ENCODE results near the gene COL7A1.

The COL7A1 gene

DNA sequence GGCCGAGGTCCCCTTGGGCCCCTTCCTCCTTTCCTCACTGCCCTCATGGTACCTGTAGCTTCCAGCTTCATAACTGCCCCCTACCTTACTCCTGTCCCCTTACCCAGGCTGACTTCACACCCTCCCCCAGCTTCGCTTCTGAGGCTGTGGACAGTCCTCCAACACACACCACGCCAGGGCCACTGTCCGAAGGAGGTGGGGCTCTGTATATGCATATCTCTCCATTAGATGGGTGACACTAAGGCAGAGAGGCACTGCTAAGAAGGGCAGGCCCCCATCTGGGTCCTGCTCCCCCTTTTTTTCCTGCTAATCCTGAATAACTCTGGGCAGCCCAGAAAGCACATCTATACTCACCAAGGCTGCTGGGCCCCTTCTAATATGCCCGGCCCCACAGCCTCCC is 1.0 kb upstream of the COL7A1 start:
- no peak overlapping the region for H3K4me3 ChIP-seq (ENCODE audit: insufficient read length, low read depth)
- H3K9me3 ChIP-seq (ENCODE audit: insufficient read depth, low read length): no peaks in the 10 kb centered on the region
- H3K9ac ChIP-seq (ENCODE audit: insufficient read length, low read depth): peak overlapping the region; percentile 58
- peaks cover 76% of the 10 kb centered on the region for H3K36me3 ChIP-seq (ENCODE audit: insufficient read depth, insufficient read length, low read length)
- no peak for DNase-seq (ENCODE audit: low read depth, low spot score)
- TF ChIP-seq SUZ12 (IDR thresholded peaks at IDR 0.05; ENCODE audit: extremely low read depth, insufficient read depth, insufficient read length) (no peak), YY1 (IDR thresholded peaks at IDR 0.05; ENCODE audit: insufficient read depth, insufficient read length) (no peak), ZNF274 (IDR thresholded peaks at IDR 0.05; ENCODE audit: low read depth, low read length) (no peak)
- peaks cover 52% of the 10 kb centered on the region for H3K4me1 ChIP-seq (ENCODE audit: insufficient read depth, insufficient read length)
- no peaks in the 10 kb centered on the region for H3K27me3 ChIP-seq (ENCODE audit: insufficient read depth, insufficient read length)

DNA sequence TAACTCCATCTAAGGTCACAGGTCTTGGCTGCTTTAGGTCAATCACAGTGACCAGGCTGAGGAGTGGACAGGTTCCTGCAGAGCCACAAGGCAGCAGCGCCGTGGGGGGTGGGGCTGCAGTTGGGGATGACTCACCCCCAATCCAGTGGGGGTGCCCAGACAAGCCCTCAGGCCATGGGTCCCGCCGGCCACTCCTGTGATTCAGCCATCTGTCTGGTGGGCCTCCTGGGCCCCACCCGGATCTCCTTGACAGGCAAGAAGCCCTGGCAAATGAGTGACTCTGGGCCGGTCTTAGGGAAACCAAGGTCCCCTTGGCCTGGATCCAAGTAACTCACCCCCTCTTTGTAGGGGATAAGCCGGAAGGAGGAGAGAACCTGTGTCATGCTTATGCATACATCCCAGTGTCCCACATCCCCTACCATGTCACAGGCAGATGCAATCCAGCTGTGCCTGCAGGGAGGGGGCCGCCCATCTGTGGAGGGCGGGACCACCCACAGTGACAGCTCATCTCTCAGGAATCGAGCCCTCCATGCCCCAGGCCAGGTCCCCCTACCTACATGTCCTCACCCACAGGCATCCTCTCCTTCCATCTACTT is 495 bp upstream of the COL7A1 start:
- no peak for TF ChIP-seq ZNF274 (IDR thresholded peaks at IDR 0.05; ENCODE audit: low read depth, low read length)
- TF ChIP-seq SUZ12 (IDR thresholded peaks at IDR 0.05; ENCODE audit: extremely low read depth, insufficient read depth, insufficient read length): no peak
- no peak for TF ChIP-seq YY1 (IDR thresholded peaks at IDR 0.05; ENCODE audit: insufficient read depth, insufficient read length)
- Histone ChIP-seq H3K9me3 (ENCODE audit: insufficient read depth, low read length) (no peaks in the 10 kb centered on the region), H3K27me3 (ENCODE audit: insufficient read depth, insufficient read length) (no peaks in the 10 kb centered on the region), H3K4me3 (ENCODE audit: insufficient read length, low read depth) (no peak overlapping the region), H3K36me3 (ENCODE audit: insufficient read depth, insufficient read length, low read length) (peaks cover 76% of the 10 kb centered on the region), H3K4me1 (ENCODE audit: insufficient read depth, insufficient read length) (peaks cover 52% of the 10 kb centered on the region), H3K9ac (ENCODE audit: insufficient read length, low read depth) (no peak overlapping the region)
- DNase-seq (ENCODE audit: low read depth, low spot score): peak; percentile 54

DNA sequence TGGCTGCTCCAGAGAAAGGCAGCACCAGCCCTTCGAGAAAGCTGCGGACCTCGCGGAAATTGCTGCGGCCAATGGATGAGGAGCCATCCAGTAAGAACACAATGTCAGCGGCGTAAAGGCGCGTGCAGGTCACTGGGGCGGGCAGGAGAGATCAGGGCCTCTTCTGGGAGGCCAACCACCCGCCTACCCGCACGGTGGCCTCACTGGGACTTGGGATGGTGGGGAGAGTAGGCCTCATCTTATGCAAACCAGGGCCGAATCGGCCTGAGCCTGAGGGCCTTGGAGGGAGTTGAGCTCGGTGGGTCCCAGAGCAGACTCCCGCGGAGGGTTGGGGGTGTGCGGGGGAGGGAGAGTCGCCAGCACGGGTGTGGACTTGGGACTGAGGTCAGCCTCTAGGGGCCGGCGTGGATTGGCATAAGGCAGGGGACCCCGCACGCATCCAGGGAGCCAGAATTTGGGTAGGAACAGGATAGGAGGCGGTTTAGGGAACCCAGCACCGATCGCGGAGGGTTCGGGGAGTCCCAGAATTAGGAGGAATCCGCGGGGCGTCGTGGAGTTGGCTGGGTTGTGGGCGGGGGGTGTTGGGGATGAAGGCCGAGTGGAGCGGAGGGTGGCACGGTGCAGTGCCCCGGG is 596 bp downstream of the COL7A1 start:
- Histone ChIP-seq H3K9ac (ENCODE audit: insufficient read length, low read depth) (peak overlapping the region; percentile 59), H3K4me1 (ENCODE audit: insufficient read depth, insufficient read length) (peaks cover 55% of the 10 kb centered on the region), H3K27me3 (ENCODE audit: insufficient read depth, insufficient read length) (no peaks in the 10 kb centered on the region), H3K4me3 (ENCODE audit: insufficient read length, low read depth) (no peak overlapping the region), H3K9me3 (ENCODE audit: insufficient read depth, low read length) (no peaks in the 10 kb centered on the region), H3K36me3 (ENCODE audit: insufficient read depth, insufficient read length, low read length) (peaks cover 76% of the 10 kb centered on the region)
- no peak for DNase-seq (ENCODE audit: low read depth, low spot score)
- TF ChIP-seq ZNF274 (IDR thresholded peaks at IDR 0.05; ENCODE audit: low read depth, low read length): no peak
- TF ChIP-seq SUZ12 (IDR thresholded peaks at IDR 0.05; ENCODE audit: extremely low read depth, insufficient read depth, insufficient read length): no peak
- TF ChIP-seq YY1 (IDR thresholded peaks at IDR 0.05; ENCODE audit: insufficient read depth, insufficient read length): no peak

DNA sequence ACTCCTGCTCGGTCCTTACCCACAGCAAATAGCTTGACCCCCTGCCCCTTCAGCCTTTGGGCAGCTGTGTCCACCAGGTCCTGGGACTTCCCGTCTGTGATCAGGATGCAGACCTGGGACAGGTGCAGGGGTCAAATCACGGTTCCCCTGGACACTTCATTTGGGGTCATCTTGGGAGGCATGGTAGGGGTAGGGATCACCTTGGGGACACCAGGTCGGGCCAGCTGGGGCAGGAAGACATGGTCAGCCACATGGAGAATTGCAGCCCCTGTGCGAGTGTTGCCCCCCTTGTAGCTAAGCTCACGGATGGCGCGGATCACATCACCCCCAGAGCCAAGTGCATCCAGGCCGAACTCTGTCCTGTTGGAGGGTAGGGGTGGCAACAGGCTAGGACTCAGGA is 1.8 kb downstream of the COL7A1 start:
- Histone ChIP-seq H3K36me3 (ENCODE audit: insufficient read depth, insufficient read length, low read length) (peaks cover 78% of the 10 kb centered on the region), H3K9me3 (ENCODE audit: insufficient read depth, low read length) (no peaks in the 10 kb centered on the region), H3K27me3 (ENCODE audit: insufficient read depth, insufficient read length) (no peaks in the 10 kb centered on the region), H3K9ac (ENCODE audit: insufficient read length, low read depth) (no peak overlapping the region), H3K4me1 (ENCODE audit: insufficient read depth, insufficient read length) (peaks cover 46% of the 10 kb centered on the region), H3K4me3 (ENCODE audit: insufficient read length, low read depth) (no peak overlapping the region)
- DNase-seq (ENCODE audit: low read depth, low spot score): no peak
- TF ChIP-seq YY1 (IDR thresholded peaks at IDR 0.05; ENCODE audit: insufficient read depth, insufficient read length): no peak
- no peak for TF ChIP-seq SUZ12 (IDR thresholded peaks at IDR 0.05; ENCODE audit: extremely low read depth, insufficient read depth, insufficient read length)
- no peak for TF ChIP-seq ZNF274 (IDR thresholded peaks at IDR 0.05; ENCODE audit: low read depth, low read length)

DNA sequence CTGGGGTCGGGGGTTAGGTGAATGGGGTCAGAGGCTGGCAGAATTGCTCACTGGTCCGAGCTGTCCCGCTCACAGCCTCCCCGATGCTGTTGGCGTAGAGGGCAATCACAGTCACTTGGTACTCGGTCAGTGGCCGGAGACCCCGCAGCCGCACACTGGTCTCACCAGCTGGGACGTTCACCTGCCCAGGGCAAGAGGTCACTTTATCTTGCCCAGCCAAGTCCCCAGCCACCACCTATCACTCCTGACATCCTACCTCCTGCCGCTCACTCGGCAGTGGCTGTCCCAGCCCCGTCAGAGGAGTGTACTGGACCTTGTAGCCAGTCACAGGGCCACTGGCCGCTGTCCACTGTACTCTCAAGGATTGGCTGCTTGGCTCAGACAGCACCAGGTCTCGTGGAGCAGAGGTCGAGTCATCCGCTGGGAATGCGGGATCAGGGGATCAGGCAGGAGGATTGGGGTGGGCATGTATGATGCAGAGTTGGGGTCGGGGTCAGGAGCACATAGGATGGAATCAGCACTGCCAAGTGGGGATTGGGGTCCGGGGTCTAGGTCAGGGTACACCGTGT is 2.5 kb downstream of the COL7A1 start:
- Histone ChIP-seq H3K9me3 (ENCODE audit: insufficient read depth, low read length) (no peaks in the 10 kb centered on the region), H3K9ac (ENCODE audit: insufficient read length, low read depth) (no peak overlapping the region), H3K4me1 (ENCODE audit: insufficient read depth, insufficient read length) (peaks cover 42% of the 10 kb centered on the region), H3K27me3 (ENCODE audit: insufficient read depth, insufficient read length) (no peaks in the 10 kb centered on the region), H3K4me3 (ENCODE audit: insufficient read length, low read depth) (no peak overlapping the region), H3K36me3 (ENCODE audit: insufficient read depth, insufficient read length, low read length) (peaks cover 81% of the 10 kb centered on the region)
- no peak for DNase-seq (ENCODE audit: low read depth, low spot score)
- TF ChIP-seq ZNF274 (IDR thresholded peaks at IDR 0.05; ENCODE audit: low read depth, low read length) (no peak), YY1 (IDR thresholded peaks at IDR 0.05; ENCODE audit: insufficient read depth, insufficient read length) (no peak), SUZ12 (IDR thresholded peaks at IDR 0.05; ENCODE audit: extremely low read depth, insufficient read depth, insufficient read length) (no peak)

DNA sequence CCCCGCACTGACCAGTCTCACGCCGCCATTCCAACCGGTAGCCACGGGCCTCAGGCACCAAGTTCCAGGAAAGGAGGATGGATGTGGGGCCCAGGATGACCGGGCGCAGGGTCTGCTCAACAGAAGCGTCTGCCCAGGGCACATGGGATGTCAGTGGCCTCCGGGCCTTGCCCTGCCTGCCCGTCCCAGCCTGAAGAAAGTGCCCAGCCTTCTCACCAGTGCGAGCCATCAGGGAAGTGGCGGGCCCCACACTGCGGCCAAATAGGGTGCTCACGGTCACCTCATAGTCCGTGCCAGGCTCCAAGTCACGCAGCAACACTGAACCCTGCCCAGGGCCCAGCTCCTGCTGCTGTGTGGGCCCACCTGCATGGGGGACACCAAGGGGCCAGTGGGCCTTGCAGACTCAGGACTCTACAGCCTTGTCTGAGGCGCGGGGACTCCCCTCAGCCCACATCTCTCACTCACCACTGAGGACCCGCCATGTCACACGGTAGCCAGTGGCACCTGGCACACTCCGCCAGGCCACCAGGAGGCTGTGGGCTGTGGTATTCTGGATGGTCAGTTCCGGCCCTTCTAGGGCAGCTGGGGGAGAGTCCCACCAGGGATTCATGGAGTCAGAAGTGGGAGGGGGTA is 3.1 kb downstream of the COL7A1 start:
- Histone ChIP-seq H3K4me1 (ENCODE audit: insufficient read depth, insufficient read length) (peaks cover 36% of the 10 kb centered on the region), H3K27me3 (ENCODE audit: insufficient read depth, insufficient read length) (no peaks in the 10 kb centered on the region), H3K4me3 (ENCODE audit: insufficient read length, low read depth) (no peak overlapping the region), H3K9ac (ENCODE audit: insufficient read length, low read depth) (no peak overlapping the region), H3K9me3 (ENCODE audit: insufficient read depth, low read length) (no peaks in the 10 kb centered on the region), H3K36me3 (ENCODE audit: insufficient read depth, insufficient read length, low read length) (peaks cover 81% of the 10 kb centered on the region)
- DNase-seq (ENCODE audit: low read depth, low spot score): no peak
- TF ChIP-seq YY1 (IDR thresholded peaks at IDR 0.05; ENCODE audit: insufficient read depth, insufficient read length): no peak
- TF ChIP-seq ZNF274 (IDR thresholded peaks at IDR 0.05; ENCODE audit: low read depth, low read length): no peak
- TF ChIP-seq SUZ12 (IDR thresholded peaks at IDR 0.05; ENCODE audit: extremely low read depth, insufficient read depth, insufficient read length): no peak

DNA sequence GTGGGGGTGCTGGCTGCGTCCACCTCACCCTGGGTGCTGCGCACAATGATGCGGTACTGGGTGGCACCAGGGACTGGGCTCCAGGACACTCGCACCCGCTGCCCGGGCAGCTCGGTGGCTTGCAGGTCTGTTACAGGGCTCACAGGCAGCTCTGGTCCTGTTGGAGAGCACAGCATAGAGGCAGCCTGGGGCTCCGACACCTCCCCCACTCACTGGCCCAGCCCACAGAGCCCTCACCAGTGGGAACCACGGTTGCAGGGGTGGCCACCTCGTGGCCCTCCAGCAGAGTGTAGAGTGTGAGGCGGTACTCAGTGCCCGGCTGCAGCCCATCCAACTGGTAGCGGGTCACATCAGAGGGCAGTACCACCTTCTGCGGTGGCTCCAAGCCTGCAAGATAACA is 3.7 kb downstream of the COL7A1 start:
- DNase-seq (ENCODE audit: low read depth, low spot score): no peak
- H3K9ac ChIP-seq (ENCODE audit: insufficient read length, low read depth): no peak overlapping the region
- no peak overlapping the region for H3K4me3 ChIP-seq (ENCODE audit: insufficient read length, low read depth)
- peaks cover 31% of the 10 kb centered on the region for H3K4me1 ChIP-seq (ENCODE audit: insufficient read depth, insufficient read length)
- H3K27me3 ChIP-seq (ENCODE audit: insufficient read depth, insufficient read length): no peaks in the 10 kb centered on the region
- H3K9me3 ChIP-seq (ENCODE audit: insufficient read depth, low read length): no peaks in the 10 kb centered on the region
- TF ChIP-seq SUZ12 (IDR thresholded peaks at IDR 0.05; ENCODE audit: extremely low read depth, insufficient read depth, insufficient read length): no peak
- no peak for TF ChIP-seq ZNF274 (IDR thresholded peaks at IDR 0.05; ENCODE audit: low read depth, low read length)
- no peak for TF ChIP-seq YY1 (IDR thresholded peaks at IDR 0.05; ENCODE audit: insufficient read depth, insufficient read length)
- peaks cover 81% of the 10 kb centered on the region for H3K36me3 ChIP-seq (ENCODE audit: insufficient read depth, insufficient read length, low read length)
